BJ (cell line): ENCODE measurements around the gene EI24. TPM values are rescaled to one million over a fixed set of nuclear protein-coding genes. Genes with fewer than 3 reads are reported as not detected.

Experiments
- CTCF ChIA-PET: fragments of 350-600 bp; formaldehyde crosslinking; extraction: SDS; loops from one replicate; lab custom pipeline; 2021; ENCODE audit warnings: antibody characterized with exemption, inconsistent platforms; lab: Yijun Ruan, JAX
- POLR2A ChIA-PET: fragments of 300-600 bp; sonication (Branson Sonifier 250); formaldehyde crosslinking; extraction: SDS; loops from one replicate; lab custom pipeline; 2021; ENCODE audit warnings: antibody characterized with exemption; lab: Charles Lee
- DNase-seq: peaks from one replicate; pipeline ENCODE4 v3.0.0-alpha.2; 2011; ENCODE audit warnings: low read depth
- H3K27me3 ChIP-seq: 2 replicates; pipeline ENCODE4 v1.6.0; 2011; ENCODE audit warnings: low read length; ENCODE audit not compliant: control insufficient read depth, insufficient read depth
- H3K36me3 ChIP-seq: 2 replicates; pipeline ENCODE4 v1.5.1; 2011; ENCODE audit warnings: low read length; ENCODE audit not compliant: control insufficient read depth, insufficient read depth
- H3K4me3 ChIP-seq: 2 replicates; pipeline ENCODE4 v1.5.1; 2011; ENCODE audit warnings: low read depth, mild to moderate bottlenecking, control low read depth, low read length
- CTCF ChIP-seq: IDR thresholded peaks from 2 replicates; pipeline ENCODE4 v1.5.1; 2011; ENCODE audit warnings: low read depth, mild to moderate bottlenecking, control low read depth, inconsistent platforms, low read length, moderate library complexity; ENCODE audit not compliant: insufficient read depth
- polyA plus RNA-seq: library from polyadenylated mRNA; depleted of rRNA; stranded (reverse); fragments of >200 nt; gene quantifications from 2 replicates; pipeline ENCODE4 v1.2.3, GENCODE V29; 2011

Gene EI24
- polyA plus RNA-seq, 1 experiment: 72.1 TPM

- H3K36me3 ChIP-seq: peaks cover 7% of the 10 kb centered on the region
- TF ChIP-seq CTCF: no peak
- no peak overlapping the region for H3K4me3 ChIP-seq
- DNase-seq: no peak
- no peaks in the 10 kb centered on the region for H3K27me3 ChIP-seq
- CTCF ChIA-PET: interaction anchor here (1.7 kb wide), 1 partner anchor 10 kb away, joined by 4 read pairs; no protein-coding TSS in a partner anchor
- POLR2A ChIA-PET: interaction anchor here (0.7 kb wide), 1 partner anchor 18 kb away, joined by 3 read pairs; the partner anchor contains the start of gene EI24
Observed at GRCh38 chr11:125587480-125587879, 18.2 kb downstream of the EI24 start.

- no peak for TF ChIP-seq CTCF
- DNase-seq: no peak
- Histone ChIP-seq H3K27me3 (no peaks in the 10 kb centered on the region), H3K36me3 (peaks cover 3% of the 10 kb centered on the region), H3K4me3 (no peak overlapping the region)
- ChIA-PET POLR2A (no interaction called here), CTCF (no interaction called here)
Observed at GRCh38 chr11:125588505-125588904, 19.2 kb downstream of the EI24 start.

GRCh38 chr11:125591649-125592304 is 22.5 kb downstream of the EI24 start:
- no peak for DNase-seq
- no peak for TF ChIP-seq CTCF
- peak overlapping the region; percentile 61 for H3K4me3 ChIP-seq
- no peaks in the 10 kb centered on the region; the same call in 1 of the 2 replicates for H3K36me3 ChIP-seq
- H3K27me3 ChIP-seq: no peaks in the 10 kb centered on the region
- POLR2A ChIA-PET: no interaction called here
- CTCF ChIA-PET: interaction anchor here (0.6 to 1.9 kb wide), 3 partner anchors 22 to 50 kb away, joined by 3 to 5 read pairs (median 4); partner anchors contain the start of gene EI24

- H3K4me3 ChIP-seq: peak within 1 kb of the TSS; percentile 83
- TF ChIP-seq CTCF: no peak
- peak; percentile 99 for DNase-seq
- peaks cover 1% of the 10 kb centered on the region; the same call in 1 of the 2 replicates for H3K36me3 ChIP-seq
- H3K27me3 ChIP-seq: no peaks in the 10 kb centered on the region
- ChIA-PET CTCF (interaction anchor here (0.6 to 1.9 kb wide), 3 partner anchors 23 to 49 kb away, joined by 3 to 5 read pairs (median 4); partner anchors contain the start of gene EI24), POLR2A (no interaction called here)
Observed at GRCh38 chr11:125592305-125593113, 23.2 kb downstream of the EI24 start, which contains the start of gene STT3A. Gene STT3A, plus strand, starts transcription at chr11:125592852. Its CDS starts 3,064 bp downstream, at chr11:125595916.
